Right cardiac atrium (tissue), 5 donors: ENCODE results near the gene CRACDL. TPM values are rescaled to one million over a fixed set of nuclear protein-coding genes. Genes with fewer than 3 reads are reported as not detected.
"Not testable (repeated sequence)": the region's sequence is repeated elsewhere in the genome, so short reads cannot be mapped to it uniquely, and the experiment has no call there.

Source experiments
- ATAC-seq, 2 donors: fragments of 200-7000 bp; cut with Tn5 transposase; one replicate each; pipeline versions ENCODE4 v1.8.0 to v1.9.1; 2020; ENCODE audit warnings: moderate library complexity in 2 of 2, mild to moderate bottlenecking in 1 of 2
- DNase-seq, 3 donors: peaks; one replicate each; pipeline ENCODE4 v3.0.0-alpha.2; 2020
- H3K27ac ChIP-seq: one replicate; pipeline ENCODE4 v1.5.1; 2013; ENCODE audit warnings: mild to moderate bottlenecking, low read length, control low read depth, moderate library complexity
- H3K27me3 ChIP-seq: one replicate; pipeline ENCODE4 v1.6.1; 2013; ENCODE audit not compliant: control insufficient read depth, insufficient read depth
- H3K4me1 ChIP-seq: one replicate; pipeline ENCODE4 v1.6.1; 2013; ENCODE audit warnings: low read length; ENCODE audit not compliant: control insufficient read depth, insufficient read depth
- H3K4me3 ChIP-seq: one replicate; pipeline ENCODE4 v1.5.1; 2013; ENCODE audit warnings: low read length, control low read depth
- H3K9me3 ChIP-seq: one replicate; pipeline ENCODE4 v1.6.1; 2013; ENCODE audit warnings: low read length; ENCODE audit not compliant: control insufficient read depth
- WGBS: extraction: QIAGEN DNeasy Blood & Tissue Kit; methylation state at CpG from one replicate; pipeline ENCODE4 v1.1.7; 2013; 5-methylcytosine and 5-hydroxymethylcytosine counted together
- intact Hi-C, 4 donors: fragments of 100-400 bp; cut with DNase I; formaldehyde crosslinking; loops; one replicate each; pipeline versions ENCODE4 v1.11.0 to v1.14.0; 2022 to 2023
- polyA plus RNA-seq: library from polyadenylated mRNA; stranded (reverse); fragments of 200-250 nt; gene quantifications from one replicate; pipeline ENCODE4 v1.2.3, GENCODE V29; 2013
- total RNA-seq, 4 donors: library from RNA; stranded (reverse); fragmentation: NEBNext Ultra II Directional; extraction: Animal tissue kit (Norgen Biotek cat#: 25700); gene quantifications; one replicate each; pipeline ENCODE4 v1.2.1, GENCODE V29; 2021
- donor health status: healthy with polysubstance abuse.
- donor health status: DM: no; HTN: yes; CAD: no.
- donor health status: DM: no; HTN: no; CAD: no.
- donor health status: DM: no; HTN: yes; CAD: no; lungs with severe emphysema.
- donor health status: DM: yes; HTN: yes; CAD: no.

Gene CRACDL
- total and polyA plus RNA-seq, 5 donors = 2.7 to 5.7 (median 4.9) TPM

- DNase-seq (no peak), ATAC-seq (no peak)
- Histone ChIP-seq H3K27ac (no peak overlapping the region), H3K4me1 (no peaks in the 10 kb centered on the region), H3K27me3 (no peaks in the 10 kb centered on the region), H3K4me3 (no peak overlapping the region), H3K9me3 (no peaks in the 10 kb centered on the region)
- WGBS = 89% methylated on average over 25 of the region's 25 CpGs
- intact Hi-C loops = no loop called here
These were observed 33.6 kb downstream of the CRACDL start for GRCh38 chr2:98902209-98903063.

- WGBS = 95% methylated on average over 11 of the region's 11 CpGs
- ATAC-seq = no peak
- no peak for DNase-seq
- Histone ChIP-seq H3K4me3 (no peak overlapping the region), H3K27ac (no peak overlapping the region), H3K27me3 (no peaks in the 10 kb centered on the region), H3K4me1 (no peaks in the 10 kb centered on the region), H3K9me3 (no peaks in the 10 kb centered on the region)
- intact Hi-C loops = no loop called here
These were observed 34.3 kb downstream of the CRACDL start for GRCh38 chr2:98901702-98902101.

GRCh38 chr2:98901291-98901690 is 34.7 kb downstream of the CRACDL start:
- DNase-seq = no peak

GRCh38 chr2:98900721-98901120 is 35.3 kb downstream of the CRACDL start:
- WGBS = 77% methylated on average over 8 of the region's 8 CpGs
- no peak for DNase-seq
- Histone ChIP-seq H3K4me3 (no peak overlapping the region), H3K4me1 (no peaks in the 10 kb centered on the region), H3K27ac (no peak overlapping the region), H3K9me3 (no peaks in the 10 kb centered on the region), H3K27me3 (no peaks in the 10 kb centered on the region)
- no peak for ATAC-seq
- intact Hi-C loops = no loop called here

More at GRCh38 chr2:98901291-98901690, 34.7 kb downstream of the CRACDL start:
- no peak overlapping the region for H3K4me3 ChIP-seq
- no peak for ATAC-seq
- no peaks in the 10 kb centered on the region for H3K4me1 ChIP-seq
- intact Hi-C loops = no loop called here
- no peak overlapping the region for H3K27ac ChIP-seq
- H3K27me3 ChIP-seq = no peaks in the 10 kb centered on the region
- H3K9me3 ChIP-seq = no peaks in the 10 kb centered on the region
- 96% methylated on average over 3 of the region's 3 CpGs for WGBS

GRCh38 chr2:98899703-98900078 is 36.3 kb downstream of the CRACDL start:
- H3K27me3 ChIP-seq, H3K4me3 ChIP-seq, ATAC-seq, H3K27ac ChIP-seq, DNase-seq, intact Hi-C loops, H3K9me3 ChIP-seq, H3K4me1 ChIP-seq: not testable (repeated sequence)
- 91% methylated on average over 2 of the region's 2 CpGs for WGBS

- no peak for ATAC-seq
- WGBS = 77% methylated on average over 5 of the region's 5 CpGs
- no peak overlapping the region for H3K4me3 ChIP-seq
- DNase-seq = no peak
- intact Hi-C loops = no loop called here
- no peak overlapping the region for H3K27ac ChIP-seq
- no peaks in the 10 kb centered on the region for H3K9me3 ChIP-seq
- no peaks in the 10 kb centered on the region for H3K27me3 ChIP-seq
- H3K4me1 ChIP-seq = no peaks in the 10 kb centered on the region
These were observed 36.9 kb downstream of the CRACDL start for GRCh38 chr2:98899041-98899702.

GRCh38 chr2:98898423-98898841 is 37.6 kb downstream of the CRACDL start:
- ATAC-seq = no peak
- no peak for DNase-seq
- no peak overlapping the region for H3K27ac ChIP-seq

GRCh38 chr2:98897746-98898145 is 38.3 kb downstream of the CRACDL start:
- intact Hi-C loops = no loop called here
- no peaks in the 10 kb centered on the region for H3K9me3 ChIP-seq

More at GRCh38 chr2:98898423-98898841, 37.6 kb downstream of the CRACDL start:
- H3K4me3 ChIP-seq = no peak overlapping the region
- no peaks in the 10 kb centered on the region for H3K4me1 ChIP-seq
- H3K9me3 ChIP-seq = no peaks in the 10 kb centered on the region
- H3K27me3 ChIP-seq = no peaks in the 10 kb centered on the region
- intact Hi-C loops = no loop called here
- WGBS = 86% methylated on average over 13 of the region's 13 CpGs

GRCh38 chr2:98896944-98897343 is 39.1 kb downstream of the CRACDL start:
- no peak for ATAC-seq
- H3K27ac ChIP-seq = no peak overlapping the region
- no peak overlapping the region for H3K4me3 ChIP-seq
- H3K27me3 ChIP-seq = no peaks in the 10 kb centered on the region
- intact Hi-C loops = no loop called here
- 78% methylated on average over 9 of the region's 9 CpGs for WGBS
- no peak for DNase-seq
- no peaks in the 10 kb centered on the region for H3K9me3 ChIP-seq
- H3K4me1 ChIP-seq = no peaks in the 10 kb centered on the region

More at GRCh38 chr2:98897746-98898145, 38.3 kb downstream of the CRACDL start:
- Histone ChIP-seq H3K27ac (no peak overlapping the region), H3K4me1 (no peaks in the 10 kb centered on the region), H3K27me3 (no peaks in the 10 kb centered on the region), H3K4me3 (no peak overlapping the region)
- 95% methylated on average over 4 of the region's 4 CpGs for WGBS
- ATAC-seq (no peak), DNase-seq (no peak)

- 24% methylated on average over 2 of the region's 2 CpGs for WGBS
- Histone ChIP-seq H3K4me1 (no peaks in the 10 kb centered on the region), H3K27me3 (no peaks in the 10 kb centered on the region), H3K27ac (no peak overlapping the region), H3K9me3 (no peaks in the 10 kb centered on the region), H3K4me3 (no peak overlapping the region)
- DNase-seq = no peak
- intact Hi-C loops = no loop called here
- no peak for ATAC-seq
These were observed 39.6 kb downstream of the CRACDL start for GRCh38 chr2:98896416-98896815.

- Histone ChIP-seq H3K9me3 (no peaks in the 10 kb centered on the region), H3K27ac (no peak overlapping the region), H3K4me1 (no peaks in the 10 kb centered on the region), H3K27me3 (no peaks in the 10 kb centered on the region), H3K4me3 (no peak overlapping the region)
- 73% methylated on average over 9 of the region's 9 CpGs for WGBS
- intact Hi-C loops = no loop called here
- ATAC-seq (no peak), DNase-seq (no peak)
These were observed 40.1 kb downstream of the CRACDL start for GRCh38 chr2:98895901-98896300.
